Neural progenitor cell (in vitro differentiated cells): ENCODE measurements around the gene KCNIP1. TPM values are rescaled to one million over a fixed set of nuclear protein-coding genes. Genes with fewer than 3 reads are reported as not detected.
A peak's percentile ranks its signal among the peaks of the same experiment; 100 is the strongest.

ENCODE experiments used
- DNase-seq: peaks from one replicate; pipeline ENCODE4 v3.0.0-alpha.2; 2016; ENCODE audit warnings: low spot score
- H2AFZ ChIP-seq: fragments of 200-600 bp; sonication (generic); replicated peaks from 2 replicates; pipeline ENCODE4 v1.6.1; 2016; ENCODE audit warnings: antibody characterized with exemption
- H3F3A ChIP-seq: fragments of 200-600 bp; sonication (generic); 2 replicates; pipeline ENCODE4 v1.6.1; 2016; ENCODE audit warnings: antibody characterized with exemption, low read depth
- H3K27ac ChIP-seq: fragments of 200-600 bp; sonication (generic); 2 replicates; pipeline ENCODE4 v1.5.1; 2016; ENCODE audit warnings: mild to moderate bottlenecking
- H3K27me3 ChIP-seq: fragments of 200-600 bp; sonication (generic); 2 replicates; pipeline ENCODE4 v1.6.1; 2016; ENCODE audit warnings: mild to moderate bottlenecking, moderate library complexity
- H3K36me3 ChIP-seq: fragments of 200-600 bp; sonication (generic); 2 replicates; pipeline ENCODE4 v1.5.1; 2016
- H3K4me1 ChIP-seq: fragments of 200-600 bp; sonication (generic); 2 replicates; pipeline ENCODE4 v1.6.1; 2016; ENCODE audit warnings: mixed run types
- H3K4me2 ChIP-seq: fragments of 200-600 bp; sonication (generic); 2 replicates; pipeline ENCODE4 v1.6.1; 2016
- H3K4me3 ChIP-seq: fragments of 200-600 bp; sonication (generic); 2 replicates; pipeline ENCODE4 v1.5.1; 2016
- H3K79me2 ChIP-seq: fragments of 200-600 bp; sonication (generic); 2 replicates; pipeline ENCODE4 v1.6.1; 2016; ENCODE audit warnings: low read depth
- H3K9ac ChIP-seq: fragments of 200-600 bp; sonication (generic); 2 replicates; pipeline ENCODE4 v1.6.1; 2016
- H3K9me3 ChIP-seq: fragments of 200-600 bp; sonication (generic); 2 replicates; pipeline ENCODE4 v1.5.1; 2016; ENCODE audit warnings: low read depth
- H4K20me1 ChIP-seq: fragments of 200-600 bp; sonication (generic); 2 replicates; pipeline ENCODE4 v1.6.1; 2016; ENCODE audit warnings: low read depth
- H3K27ac Mint-ChIP-seq: 3 replicates; pipeline ENCODE4 v1.8.0; 2021; ENCODE audit warnings: mixed read lengths
- H3K27me3 Mint-ChIP-seq: 2 replicates; pipeline ENCODE4 v1.8.0; 2022; ENCODE audit warnings: low read depth, mild to moderate bottlenecking, inconsistent platforms, moderate library complexity, mixed read lengths; ENCODE audit not compliant: insufficient read depth
- H3K36me3 Mint-ChIP-seq: 3 replicates; pipeline ENCODE4 v1.8.0; 2021; ENCODE audit warnings: mixed read lengths
- H3K4me1 Mint-ChIP-seq: 3 replicates; pipeline ENCODE4 v1.8.0; 2021; ENCODE audit warnings: mixed read lengths
- H3K4me3 Mint-ChIP-seq: 3 replicates; pipeline ENCODE4 v1.8.0; 2021; ENCODE audit warnings: mild to moderate bottlenecking, moderate library complexity, mixed read lengths
- H3K9me3 Mint-ChIP-seq: 3 replicates; pipeline ENCODE4 v1.8.0; 2020; ENCODE audit warnings: mixed read lengths
- CTCF ChIP-seq: fragments of 200-600 bp; sonication (generic); IDR thresholded peaks from 2 replicates; pipeline ENCODE4 v1.5.1; 2017; ENCODE audit warnings: antibody characterized with exemption, mild to moderate bottlenecking
- EZH2 ChIP-seq: fragments of 200-600 bp; sonication (generic); IDR thresholded peaks from 2 replicates; pipeline ENCODE4 v1.6.1; 2017; ENCODE audit warnings: antibody characterized with exemption, mild to moderate bottlenecking, moderate library complexity
- EZH2phosphoT487 ChIP-seq: fragments of 200-600 bp; sonication (generic); IDR thresholded peaks from 2 replicates; pipeline ENCODE4 v1.6.1; 2017; ENCODE audit warnings: antibody characterized with exemption
- total RNA-seq: library from RNA; depleted of rRNA; stranded (reverse); fragments of >200 nt; gene quantifications from 2 replicates; pipeline ENCODE4 v1.2.3, GENCODE V29; 2015; ENCODE audit warnings: low replicate concordance

Gene KCNIP1
- total RNA-seq, 1 donor from 2014 or later: 2.8 TPM

GRCh38 chr5:170480260-170480659 lies 23.6 kb upstream of the KCNIP1 start:
- peaks cover 6% of the 10 kb centered on the region for H3K4me1 ChIP-seq
- H3K9me3 ChIP-seq: no peaks in the 10 kb centered on the region
- H2AFZ ChIP-seq: peak overlapping the region; percentile 27
- no peak for TF ChIP-seq EZH2phosphoT487
- no peak for TF ChIP-seq EZH2
- no peak for TF ChIP-seq CTCF
- H3K27ac ChIP-seq: no peak overlapping the region
- H3K9ac ChIP-seq: no peak overlapping the region
- DNase-seq: no peak
- Mint-ChIP-seq H3K27me3 (peaks cover 6% of the 10 kb centered on the region), H3K4me3 (no peak overlapping the region), H3K36me3 (no peaks in the 10 kb centered on the region), H3K9me3 (peaks cover 2% of the 10 kb centered on the region), H3K27ac (peak overlapping the region; percentile 83), H3K4me1 (peaks cover 52% of the 10 kb centered on the region)
- H3K36me3 ChIP-seq: no peaks in the 10 kb centered on the region
- H3K79me2 ChIP-seq: no peaks in the 10 kb centered on the region
- H3K4me3 ChIP-seq: no peak overlapping the region
- H3K27me3 ChIP-seq: no peaks in the 10 kb centered on the region
- H3F3A ChIP-seq: no peaks in the 10 kb centered on the region
- H4K20me1 ChIP-seq: no peaks in the 10 kb centered on the region
- H3K4me2 ChIP-seq: no peak overlapping the region

GRCh38 chr5:170481849-170482248 lies 22.0 kb upstream of the KCNIP1 start:
- DNase-seq: no peak
- no peak overlapping the region for H3K27ac ChIP-seq
- H3K9me3 Mint-ChIP-seq: peaks cover 2% of the 10 kb centered on the region

GRCh38 chr5:170482511-170482910 lies 21.3 kb upstream of the KCNIP1 start:
- peak overlapping the region; percentile 62 for H3K27ac Mint-ChIP-seq
- Histone ChIP-seq H3K9ac (no peak overlapping the region), H3F3A (no peaks in the 10 kb centered on the region), H3K79me2 (no peaks in the 10 kb centered on the region), H3K4me1 (no peaks in the 10 kb centered on the region), H3K9me3 (no peaks in the 10 kb centered on the region), H4K20me1 (no peaks in the 10 kb centered on the region), H3K4me3 (no peak overlapping the region), H3K36me3 (no peaks in the 10 kb centered on the region), H3K27me3 (no peaks in the 10 kb centered on the region), H3K4me2 (no peak overlapping the region), H2AFZ (no peak overlapping the region), H3K27ac (no peak overlapping the region)
- peaks cover 46% of the 10 kb centered on the region for H3K4me1 Mint-ChIP-seq
- TF ChIP-seq CTCF (no peak), EZH2 (no peak), EZH2phosphoT487 (no peak)
- DNase-seq: no peak
- H3K27me3 Mint-ChIP-seq: peaks cover 5% of the 10 kb centered on the region
- peaks cover 2% of the 10 kb centered on the region for H3K9me3 Mint-ChIP-seq
- H3K36me3 Mint-ChIP-seq: no peaks in the 10 kb centered on the region
- no peak overlapping the region for H3K4me3 Mint-ChIP-seq

More at GRCh38 chr5:170481849-170482248, 22.0 kb upstream of the KCNIP1 start:
- Mint-ChIP-seq H3K4me1 (peaks cover 46% of the 10 kb centered on the region), H3K27me3 (peaks cover 5% of the 10 kb centered on the region), H3K36me3 (no peaks in the 10 kb centered on the region), H3K4me3 (no peak overlapping the region), H3K27ac (no peak overlapping the region)
- no peaks in the 10 kb centered on the region for H3K27me3 ChIP-seq
- no peaks in the 10 kb centered on the region for H3K36me3 ChIP-seq
- TF ChIP-seq EZH2: no peak
- H4K20me1 ChIP-seq: no peaks in the 10 kb centered on the region
- H3K9me3 ChIP-seq: no peaks in the 10 kb centered on the region
- H3K9ac ChIP-seq: no peak overlapping the region
- H3K4me3 ChIP-seq: no peak overlapping the region
- no peak overlapping the region for H2AFZ ChIP-seq
- no peaks in the 10 kb centered on the region for H3K4me1 ChIP-seq
- H3K79me2 ChIP-seq: no peaks in the 10 kb centered on the region
- H3K4me2 ChIP-seq: no peak overlapping the region
- H3F3A ChIP-seq: no peaks in the 10 kb centered on the region

GRCh38 chr5:170483701-170484458 lies 19.9 kb upstream of the KCNIP1 start:
- TF ChIP-seq EZH2phosphoT487 (no peak), EZH2 (no peak), CTCF (no peak)
- no peaks in the 10 kb centered on the region for H3K79me2 ChIP-seq
- no peaks in the 10 kb centered on the region for H3K27me3 ChIP-seq
- H3K4me2 ChIP-seq: no peak overlapping the region
- no peaks in the 10 kb centered on the region for H4K20me1 ChIP-seq
- H3F3A ChIP-seq: no peaks in the 10 kb centered on the region
- H2AFZ ChIP-seq: no peak overlapping the region
- no peaks in the 10 kb centered on the region for H3K27me3 Mint-ChIP-seq
- H3K9me3 ChIP-seq: no peaks in the 10 kb centered on the region
- H3K9me3 Mint-ChIP-seq: peaks cover 2% of the 10 kb centered on the region
- H3K4me3 ChIP-seq: no peak overlapping the region
- H3K27ac Mint-ChIP-seq: peak overlapping the region; percentile 12
- H3K4me3 Mint-ChIP-seq: no peak overlapping the region
- no peaks in the 10 kb centered on the region for H3K4me1 ChIP-seq
- no peaks in the 10 kb centered on the region for H3K36me3 Mint-ChIP-seq
- H3K9ac ChIP-seq: no peak overlapping the region
- no peaks in the 10 kb centered on the region for H3K36me3 ChIP-seq
- H3K4me1 Mint-ChIP-seq: peaks cover 47% of the 10 kb centered on the region
- DNase-seq: no peak
- no peak overlapping the region for H3K27ac ChIP-seq
